MM.1S (cell line): Measurements from ENCODE around the gene PLCB4.

Experiments used
- CTCF ChIP-seq: fragments of 300-600 bp; sonication (generic); IDR thresholded peaks from 2 replicates; pipeline ENCODE4 v1.5.1; 2016; ENCODE audit warnings: antibody characterized with exemption, low read length, mixed read lengths
- EZH2phosphoT487 ChIP-seq: fragments of 300-600 bp; sonication (generic); IDR thresholded peaks from 2 replicates; pipeline ENCODE4 v1.6.1; 2018; ENCODE audit warnings: antibody characterized with exemption, low read length

- no peak for TF ChIP-seq CTCF
- no peak for TF ChIP-seq EZH2phosphoT487
Measured at GRCh38 chr20:9076440-9076839, 7.6 kb downstream of the PLCB4 start.
